AML-193 (cell line): ENCODE measurements around the gene ZFAND3.

Experiments used
- DNase-seq, 2 experiments: peaks; one replicate each; lab custom pipeline; 2025; lab: John Stamatoyannopoulos, UW

ZFAND3 gene

DNA sequence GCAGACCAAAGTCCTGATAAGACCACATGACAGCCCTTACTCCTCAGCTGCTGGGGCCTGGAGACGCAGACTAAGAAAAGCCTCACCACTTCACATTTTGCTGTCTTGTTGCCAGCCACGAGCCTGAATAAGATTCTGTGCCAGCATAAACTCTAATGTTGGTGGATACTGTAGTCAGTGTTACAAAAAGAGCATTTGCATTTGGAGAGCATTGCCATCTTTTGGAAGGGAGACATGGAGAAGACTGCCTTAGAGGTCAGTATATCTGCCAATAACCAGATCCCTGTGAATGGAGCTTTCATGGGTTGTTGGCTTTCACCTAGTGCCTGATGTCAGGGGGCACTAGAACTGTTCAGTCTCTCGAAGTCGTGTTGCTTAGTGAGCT lies 315.2 kb downstream of the ZFAND3 start:
- no peak for DNase-seq

DNA sequence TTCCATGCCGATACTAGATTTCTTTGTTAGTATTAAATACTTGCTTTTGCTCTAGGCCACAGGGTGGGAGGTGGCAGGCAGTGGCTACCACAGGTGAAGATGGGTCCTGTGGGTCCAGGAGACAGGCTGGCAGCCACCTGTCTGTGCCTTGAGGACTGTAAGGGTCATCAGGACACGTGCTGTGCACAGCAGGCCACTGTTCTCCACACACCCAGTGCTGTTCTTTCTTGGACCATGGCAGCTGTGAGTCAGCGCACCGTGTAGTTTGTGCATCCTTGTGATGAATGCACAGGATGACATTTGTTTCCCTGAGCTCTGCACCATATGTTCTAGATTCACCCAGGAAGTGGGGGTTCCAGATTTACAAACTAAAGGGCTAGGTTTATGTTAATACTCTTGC lies 317.0 kb downstream of the ZFAND3 start:
- no peak for DNase-seq

DNA sequence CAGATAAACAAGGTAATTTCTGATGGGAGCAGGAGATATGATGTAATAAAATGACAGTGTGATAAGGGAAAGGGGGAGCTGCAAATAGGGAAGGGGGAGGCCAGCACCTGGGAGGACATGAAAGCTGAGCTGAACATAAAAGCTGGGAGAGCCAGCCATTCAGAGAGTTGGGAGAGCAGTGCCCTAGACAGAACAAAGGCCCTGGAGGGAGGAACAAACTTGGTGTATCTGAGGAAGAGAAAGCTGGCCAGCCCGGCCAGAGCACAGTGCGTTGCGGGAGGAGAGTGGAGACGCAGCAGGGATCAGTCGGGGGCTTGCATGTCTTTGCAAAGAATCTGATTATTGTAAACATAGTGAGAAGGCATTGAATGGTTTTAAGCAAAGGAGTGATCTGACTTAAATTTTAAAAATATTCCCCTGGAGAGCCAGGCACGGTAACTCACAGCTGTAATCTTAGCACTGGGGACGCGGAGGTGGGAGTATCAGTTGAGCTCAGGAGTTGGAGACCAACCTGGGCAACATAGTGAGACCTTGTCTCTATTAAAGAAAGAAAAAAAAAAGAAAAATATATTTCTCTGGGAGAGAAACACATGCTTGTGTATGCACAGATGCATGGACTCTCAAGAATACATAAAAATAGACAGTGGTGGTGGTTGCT lies 318.2 kb downstream of the ZFAND3 start:
- DNase-seq: no peak

DNA sequence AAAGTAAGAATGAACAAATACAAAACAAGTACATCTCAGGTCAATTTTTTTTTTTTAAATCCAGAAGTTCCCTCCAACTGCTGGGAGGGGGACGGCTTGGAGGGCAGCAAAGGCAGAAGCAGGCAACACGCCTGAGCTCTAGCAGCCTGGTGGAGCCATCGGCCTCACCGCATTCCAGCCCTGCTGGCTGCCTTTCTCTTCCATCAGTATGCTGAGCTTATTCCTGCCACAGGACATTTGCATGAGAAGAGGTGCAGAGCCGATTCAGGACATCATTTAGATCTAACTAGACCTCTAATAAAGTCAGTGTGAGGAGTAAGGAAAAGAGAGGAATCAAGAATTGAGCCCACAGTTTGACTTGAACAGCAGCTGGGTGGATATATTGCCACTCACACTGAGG lies 318.8 kb downstream of the ZFAND3 start:
- no peak for DNase-seq

DNA sequence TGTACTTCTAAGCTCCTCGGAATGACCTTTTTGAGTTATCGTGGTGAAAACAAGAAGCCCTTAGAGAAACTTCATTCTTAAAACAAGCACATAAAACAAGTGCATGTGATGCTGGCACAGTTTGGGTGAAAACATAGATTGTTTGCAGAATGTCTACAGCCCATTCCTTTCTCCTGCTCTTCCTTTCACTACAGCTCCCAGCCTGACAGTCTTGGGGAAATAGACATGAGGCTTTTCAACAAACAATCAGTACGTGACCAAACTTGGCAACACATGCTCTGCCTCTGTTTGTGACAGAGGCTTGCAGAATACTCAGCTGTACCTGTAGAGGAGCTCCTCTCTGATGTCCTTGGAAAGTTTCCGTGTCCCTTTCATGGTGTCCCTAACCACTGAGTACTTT lies 321.6 kb downstream of the ZFAND3 start:
- DNase-seq: no peak

DNA sequence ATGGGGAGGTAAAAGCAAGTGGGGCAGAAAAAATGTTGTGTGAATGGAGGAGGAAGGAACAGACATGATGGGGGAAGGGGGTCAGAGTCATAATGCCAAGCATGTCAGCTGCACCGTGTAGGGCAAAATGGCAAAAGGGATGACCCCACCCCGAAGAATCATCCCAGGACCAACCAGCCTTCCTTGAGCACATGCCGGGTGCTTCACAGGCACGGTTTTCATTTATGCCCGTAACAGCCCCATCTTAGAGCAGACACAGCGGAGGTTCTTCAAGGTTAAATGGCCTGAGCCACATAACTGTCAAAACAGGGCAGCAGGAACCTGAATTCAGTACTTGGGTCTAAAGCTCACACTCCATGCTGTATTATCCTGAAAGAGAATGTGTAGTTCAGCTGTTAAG lies 322.2 kb downstream of the ZFAND3 start:
- no peak for DNase-seq

DNA sequence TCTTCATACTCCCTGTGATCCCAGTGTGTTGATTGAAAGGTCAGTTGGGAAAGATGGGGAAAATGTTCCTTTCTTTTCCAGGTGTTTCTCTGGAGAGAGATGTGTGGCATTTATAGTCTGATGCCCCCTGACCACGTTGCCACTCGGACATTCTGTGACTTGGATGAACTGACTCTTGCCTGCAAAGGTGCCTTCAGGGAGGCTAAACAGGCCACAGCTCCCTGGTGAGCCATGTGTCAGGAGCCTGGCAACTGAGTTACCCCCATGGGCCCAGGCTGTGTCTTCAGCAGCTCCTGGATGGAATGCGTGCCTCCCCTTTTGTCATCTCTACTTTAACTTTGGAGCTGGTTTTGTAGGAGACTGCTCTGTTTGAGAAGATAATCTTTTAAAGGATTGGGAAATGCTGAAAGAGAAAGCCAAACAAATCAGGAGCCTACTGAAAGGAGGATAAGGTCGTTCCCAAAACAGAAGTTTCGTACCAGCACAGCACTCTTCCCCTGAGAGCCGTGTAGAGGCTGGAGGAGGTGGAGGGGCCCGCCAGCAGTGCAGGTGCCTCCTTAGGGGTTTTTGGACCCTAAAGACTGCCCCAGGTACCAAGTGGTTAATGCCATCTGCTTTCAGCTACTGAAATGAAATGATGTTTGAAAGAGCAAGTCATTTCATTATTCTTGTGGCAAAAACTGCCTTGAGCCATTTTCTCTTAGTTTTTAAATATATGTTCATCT lies 322.8 kb downstream of the ZFAND3 start:
- DNase-seq: no peak

DNA sequence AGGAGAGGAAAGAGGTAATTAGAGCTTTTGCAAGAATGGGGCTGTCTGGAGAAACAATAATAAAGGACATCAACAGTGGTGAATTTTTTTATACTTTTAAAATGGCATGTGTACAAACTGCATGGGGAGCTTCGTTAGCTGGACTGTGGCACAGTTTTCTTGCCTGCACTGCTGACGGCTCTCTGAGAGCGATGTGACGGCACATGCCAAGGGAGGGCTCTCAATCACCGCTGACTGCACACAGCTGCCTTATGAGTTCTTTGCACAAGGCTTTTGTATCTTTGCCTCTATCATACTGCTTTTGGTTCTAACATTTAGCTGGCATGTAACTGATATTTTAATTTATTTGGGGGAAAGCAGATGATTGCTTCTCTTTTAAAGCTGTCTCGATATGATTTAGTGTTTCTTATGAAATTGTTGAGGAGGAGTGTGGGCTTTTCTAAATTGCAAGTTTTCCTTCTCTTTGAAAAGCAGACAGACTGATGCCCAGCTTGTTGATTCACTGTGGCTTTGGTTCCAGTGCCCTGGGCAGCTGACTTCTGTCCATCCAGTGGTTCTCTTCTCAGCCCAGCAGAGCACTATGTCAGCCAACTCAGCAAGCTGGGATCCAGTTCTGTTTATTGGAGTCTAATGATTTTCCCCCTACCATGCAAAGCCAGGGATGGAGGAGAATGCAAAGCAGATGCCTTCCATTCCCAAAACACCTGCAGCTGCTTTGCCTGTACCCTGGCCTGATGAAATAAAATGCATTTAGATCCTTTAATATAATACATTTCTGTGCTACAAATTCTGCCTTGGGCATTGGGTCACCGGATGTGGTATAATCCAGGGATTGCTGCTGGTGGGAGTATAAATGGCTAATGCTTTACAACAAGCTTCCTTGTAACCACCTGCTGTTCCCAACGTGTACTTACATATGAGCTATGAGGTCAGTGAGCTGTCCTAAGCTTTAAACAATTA lies 323.9 kb downstream of the ZFAND3 start:
- DNase-seq: no peak

DNA sequence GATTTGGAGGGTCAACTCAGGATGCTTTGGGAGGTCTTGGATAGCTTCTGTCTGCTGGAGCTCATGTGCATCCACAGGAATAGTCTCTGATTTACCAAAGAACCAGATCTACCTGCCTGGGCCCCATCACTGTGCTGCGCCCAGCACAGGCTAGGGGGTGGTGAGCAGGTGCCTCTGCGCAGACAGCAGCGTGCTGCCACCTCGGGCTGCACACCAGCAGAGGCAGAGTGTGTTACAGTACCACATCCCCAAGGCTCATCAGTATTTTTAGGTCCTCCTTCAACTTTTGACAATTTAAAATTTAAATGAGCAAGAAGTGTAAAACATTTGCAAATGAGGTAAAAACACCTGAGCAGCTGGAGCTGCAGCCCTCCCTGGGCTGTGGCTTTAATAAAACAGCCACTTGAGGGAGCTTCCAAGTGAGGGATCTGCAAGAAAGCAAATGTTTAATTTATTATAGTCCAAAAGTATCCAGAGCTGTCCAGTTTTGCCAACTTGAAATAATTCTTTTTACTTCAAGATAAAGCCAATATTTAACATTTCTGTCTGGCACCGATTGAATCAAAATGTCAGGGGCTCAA lies 324.9 kb downstream of the ZFAND3 start:
- DNase-seq: no peak

DNA sequence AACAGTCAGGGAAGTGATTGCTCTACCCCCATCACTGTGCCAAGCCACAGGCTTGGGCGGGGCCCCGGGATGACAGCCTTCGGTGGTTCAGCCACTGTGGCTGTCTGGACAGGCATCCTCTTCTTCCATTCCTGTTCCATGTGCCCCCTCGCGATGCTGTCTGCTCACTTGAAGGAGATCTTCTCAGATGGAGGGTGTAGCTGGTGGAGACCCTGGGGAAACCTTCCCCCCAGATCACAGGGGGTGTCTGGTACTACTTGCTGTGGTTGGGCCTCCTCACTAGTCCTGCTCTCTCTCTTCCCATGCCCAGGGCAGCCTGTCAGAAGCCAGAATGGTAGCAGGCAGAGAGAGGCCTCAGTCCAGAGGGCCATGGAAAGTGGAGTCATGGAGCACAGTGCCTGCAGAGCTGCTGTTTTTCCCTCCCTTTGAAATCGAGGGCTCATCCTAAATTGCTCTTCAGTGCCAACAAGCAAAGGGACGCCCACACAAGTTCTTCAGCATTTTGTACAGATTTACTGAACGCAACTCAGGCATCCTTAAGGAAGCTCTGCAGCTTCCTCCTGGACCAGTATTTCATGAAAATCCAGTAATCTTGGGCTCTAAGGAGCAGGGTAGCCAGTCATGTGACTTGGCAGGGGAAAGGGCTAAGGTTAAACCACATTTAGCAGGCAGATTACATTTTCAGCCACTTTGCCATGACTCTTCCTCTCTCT lies 326.6 kb downstream of the ZFAND3 start:
- no peak for DNase-seq

DNA sequence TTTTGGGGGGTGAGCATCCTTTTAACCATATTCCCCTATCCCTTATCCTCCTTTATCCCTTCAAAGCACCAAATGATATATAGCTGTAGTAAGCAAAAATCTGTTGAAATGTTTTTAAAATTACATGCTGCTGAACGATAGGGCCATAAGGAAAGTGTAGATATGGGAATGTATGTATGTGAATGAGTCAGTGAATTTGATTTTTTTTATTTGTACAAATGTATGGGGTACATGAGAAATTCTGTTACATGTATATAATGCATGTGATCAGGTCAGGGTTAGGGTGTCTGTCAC lies 327.2 kb downstream of the ZFAND3 start:
- no peak for DNase-seq

DNA sequence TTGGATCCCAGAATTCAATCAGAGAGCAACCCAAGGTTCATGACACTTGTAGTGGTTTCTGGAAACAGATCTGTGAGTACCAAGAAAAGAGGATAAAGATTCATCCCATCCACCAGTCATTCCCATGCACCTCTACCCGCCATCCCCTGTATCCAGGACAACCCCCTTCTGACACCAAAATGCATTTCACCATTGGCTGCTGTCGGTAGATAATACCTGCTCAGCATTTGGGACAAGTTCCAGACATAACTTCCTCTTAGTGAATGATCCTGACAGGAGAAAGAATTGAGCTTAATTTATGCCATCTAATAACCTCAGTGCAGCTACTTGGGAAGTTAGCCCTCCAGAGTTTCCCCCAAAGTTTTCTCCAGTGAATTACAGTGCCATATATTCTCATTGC lies 329.1 kb downstream of the ZFAND3 start:
- DNase-seq: no peak

DNA sequence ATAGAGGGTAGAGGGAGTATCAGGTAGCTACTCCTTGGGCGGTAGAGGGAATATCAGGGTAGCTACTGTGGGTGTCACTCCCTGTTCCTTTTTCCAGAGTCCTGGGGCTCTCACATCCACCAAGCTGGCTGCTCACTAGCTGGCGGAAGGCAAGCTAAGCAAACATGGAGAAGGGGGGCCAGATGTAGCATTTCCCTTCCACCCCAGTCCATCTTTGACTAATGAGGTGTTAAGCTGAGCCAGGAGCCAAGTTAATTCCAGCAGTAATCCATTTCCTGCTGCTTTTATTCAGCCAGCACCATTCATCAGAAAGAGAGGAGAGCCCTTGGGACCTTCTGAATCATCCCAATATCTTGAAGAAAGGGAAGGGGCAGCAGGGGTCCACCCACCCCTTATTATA lies 330.0 kb downstream of the ZFAND3 start:
- no peak for DNase-seq

DNA sequence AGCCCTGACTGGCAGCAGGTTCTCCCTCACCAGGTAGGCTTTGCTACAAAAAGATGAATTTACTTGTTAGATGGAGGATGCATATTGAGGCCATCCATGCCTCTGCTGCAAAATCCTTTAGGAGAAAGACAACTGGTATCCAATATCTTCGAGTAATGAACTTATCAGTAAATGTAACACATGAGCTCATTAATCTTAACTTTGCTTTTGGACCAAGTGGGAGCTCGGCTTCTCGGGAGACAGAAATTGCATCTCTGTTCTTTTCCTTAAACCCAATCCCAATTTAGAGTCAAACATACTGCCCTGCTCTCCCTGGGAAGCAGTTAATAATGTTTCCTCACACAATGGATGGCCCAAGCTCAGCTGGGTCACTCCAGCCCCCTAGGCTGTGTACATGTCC lies 330.5 kb downstream of the ZFAND3 start:
- no peak for DNase-seq

DNA sequence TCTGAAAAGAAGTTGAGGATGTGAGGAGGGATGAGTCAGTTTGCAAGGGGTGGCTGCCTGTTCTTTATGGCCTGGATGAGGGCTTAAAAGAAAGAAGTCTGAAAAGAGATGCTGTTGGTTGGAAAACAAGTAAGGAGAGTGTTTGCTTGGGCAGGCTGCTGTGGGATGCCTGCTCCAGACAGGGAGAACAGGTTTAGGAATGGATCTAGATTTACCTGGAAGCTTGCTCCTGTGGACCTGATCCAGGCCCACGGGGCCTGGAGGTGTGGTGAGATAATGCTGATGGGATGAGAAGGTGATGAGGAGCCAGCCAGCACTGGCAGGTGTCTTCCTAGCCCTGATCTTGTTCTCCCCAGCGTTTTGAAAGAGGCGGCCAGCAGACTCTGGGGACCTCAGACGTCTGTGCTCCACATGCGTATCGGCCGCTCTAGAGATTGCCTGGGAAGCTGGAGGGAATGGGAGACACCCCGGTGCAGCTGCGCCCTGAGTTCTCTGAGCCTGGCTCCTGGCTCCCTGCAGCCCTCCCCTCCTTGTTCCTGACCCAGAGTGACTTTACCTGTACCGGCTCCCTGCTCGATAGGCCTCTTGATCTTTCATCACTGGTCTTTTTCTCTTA lies 331.3 kb downstream of the ZFAND3 start:
- no peak for DNase-seq

DNA sequence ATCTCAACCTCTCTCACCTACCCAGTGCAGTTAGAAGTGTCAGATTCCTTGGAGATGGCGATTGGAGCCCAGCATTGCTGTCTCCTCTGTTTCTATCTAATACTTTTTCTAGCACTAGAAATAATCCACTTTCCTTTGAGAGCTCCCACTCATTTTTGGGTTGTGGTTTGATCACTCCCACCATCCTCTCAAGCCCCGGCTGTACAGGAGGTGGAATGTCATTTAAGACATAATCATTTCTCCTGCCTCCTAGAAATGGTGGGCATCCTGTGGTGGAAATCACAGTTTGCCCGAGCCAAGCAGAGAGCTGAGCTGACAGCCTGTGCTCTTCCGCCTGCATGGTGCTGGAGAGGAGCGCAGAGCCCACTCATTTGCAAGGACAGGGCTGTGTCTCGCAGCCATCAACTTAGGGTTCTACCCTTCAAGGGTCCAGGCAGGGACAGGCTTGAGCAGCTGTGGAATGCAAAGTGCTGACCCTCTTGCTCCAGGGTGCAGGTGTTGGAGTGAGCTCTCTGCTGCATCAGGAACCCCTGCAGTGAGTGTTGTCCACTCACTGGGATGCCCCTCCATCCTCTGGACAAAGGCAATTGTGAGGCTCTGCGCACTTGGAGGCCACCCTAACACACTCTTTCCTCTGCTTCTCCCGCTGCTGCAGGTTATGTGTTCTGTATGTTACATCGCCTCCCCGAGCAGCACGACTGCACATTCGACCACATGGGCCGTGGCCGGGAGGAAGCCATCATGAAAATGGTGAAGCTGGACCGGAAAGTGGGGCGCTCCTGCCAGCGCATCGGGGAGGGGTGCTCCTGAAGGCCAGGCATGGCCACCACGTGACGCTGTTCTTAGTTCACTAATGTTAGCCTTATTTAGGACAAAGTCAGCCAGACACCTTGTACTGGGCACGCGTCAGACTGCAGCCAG lies 332.3 kb downstream of the ZFAND3 start:
- no peak for DNase-seq

DNA sequence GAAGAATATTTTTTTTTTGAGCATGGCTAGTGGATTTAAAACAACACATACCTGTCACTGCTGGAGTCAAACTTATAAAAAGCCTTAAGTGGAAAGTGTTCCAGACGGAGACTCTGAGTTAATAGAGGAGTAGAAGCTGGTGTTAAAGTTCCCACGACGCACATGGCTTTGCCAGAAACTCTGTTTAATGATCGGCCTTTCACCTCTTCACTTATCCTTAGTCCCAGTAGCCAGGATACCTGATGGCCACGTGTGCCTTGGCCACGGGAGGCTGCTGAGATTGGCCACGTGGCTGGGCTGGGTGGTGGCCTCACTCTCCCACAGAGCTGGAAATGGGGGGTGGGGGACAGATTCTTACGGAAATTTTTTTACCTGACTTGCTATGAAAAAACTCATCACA lies 333.1 kb downstream of the ZFAND3 start:
- DNase-seq: no peak

DNA sequence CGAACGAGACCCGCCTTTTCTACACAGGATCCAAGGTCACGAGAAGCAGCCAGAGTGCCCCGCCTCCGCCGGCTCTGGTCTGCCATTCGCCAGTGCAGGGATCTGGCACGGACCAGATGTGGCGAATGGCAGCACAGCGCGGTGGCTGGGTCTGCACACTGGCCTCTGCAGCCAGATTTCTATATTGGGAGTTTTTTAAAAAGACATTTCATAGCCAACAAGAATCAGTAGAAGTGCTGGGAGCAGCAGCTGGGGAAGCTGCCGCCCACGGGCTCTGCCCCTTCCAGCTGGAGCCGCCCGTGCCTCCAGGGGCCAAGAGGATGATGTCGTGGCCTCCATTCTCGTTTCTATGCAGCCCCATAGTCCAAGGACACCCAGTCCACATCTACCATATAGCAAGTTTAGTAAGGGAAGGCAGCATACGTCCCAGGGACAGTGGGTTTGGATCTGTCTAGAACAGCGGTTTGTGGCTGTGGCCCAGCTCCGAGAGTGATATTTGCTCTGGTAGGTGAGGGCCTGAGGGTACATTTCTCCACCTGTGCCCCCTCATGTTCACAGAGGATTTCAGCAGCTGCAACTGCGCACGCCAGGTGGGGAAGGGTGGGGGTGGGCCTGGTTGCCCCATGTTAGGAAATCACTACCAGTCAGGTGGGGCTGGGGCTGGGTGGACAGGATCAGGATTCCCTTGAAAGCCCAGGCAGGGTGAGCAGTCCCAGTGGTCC lies 333.7 kb downstream of the ZFAND3 start:
- no peak for DNase-seq

DNA sequence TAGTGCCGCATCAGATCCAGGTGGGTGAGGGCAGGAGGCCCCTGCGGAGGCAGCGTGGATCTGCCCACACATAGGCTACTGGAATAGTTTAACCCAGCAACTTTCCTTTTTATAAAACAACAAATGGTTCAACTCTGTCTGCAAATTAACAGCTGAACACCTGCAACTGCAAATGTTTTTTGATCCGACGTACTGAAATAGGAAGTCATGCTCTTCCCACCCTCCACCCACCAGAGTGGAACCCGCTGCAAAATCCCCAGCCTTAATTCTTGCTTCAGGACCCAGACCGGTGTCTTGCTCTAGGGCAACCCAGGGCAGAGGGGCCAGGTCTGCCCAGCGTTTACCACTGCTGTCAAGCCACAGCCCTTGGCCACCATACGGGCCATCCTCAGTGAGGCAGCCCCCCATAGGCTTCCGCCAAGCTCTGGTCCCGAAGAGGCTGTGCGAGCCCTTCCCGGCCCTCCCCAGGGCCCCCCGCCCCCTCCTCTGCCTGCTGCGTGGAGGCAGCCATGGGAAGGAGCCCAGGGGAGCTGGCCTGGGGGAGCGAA lies 334.3 kb downstream of the ZFAND3 start:
- DNase-seq: no peak

DNA sequence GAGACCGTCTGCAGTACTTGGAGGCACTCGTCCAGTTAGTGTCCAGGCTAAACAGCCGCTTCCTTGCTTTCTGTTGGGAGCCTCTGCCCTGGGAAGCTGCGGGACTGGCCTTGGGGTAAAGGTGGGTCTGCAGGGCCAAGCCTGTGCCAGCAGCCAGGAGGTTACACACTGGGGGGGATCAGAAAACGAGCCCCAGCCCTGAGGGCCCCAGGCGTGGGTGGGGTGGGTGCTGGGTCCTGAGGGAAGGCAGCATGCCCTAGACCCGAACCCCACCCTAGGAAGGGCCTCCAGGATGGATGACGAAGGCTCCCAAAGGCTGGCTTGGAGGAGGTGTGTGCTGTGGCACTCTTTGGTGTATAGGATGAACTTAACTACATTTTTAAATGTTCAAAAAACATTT lies 335.2 kb downstream of the ZFAND3 start:
- no peak for DNase-seq
